Vagina (tissue), 2 donors: ENCODE data around the gene COPZ1.

ENCODE experiments used
- CTCF ChIP-seq, 3 experiments: fragments of 450-650 bp in 2 of 3; fragments of 200-600 bp in 1 of 3; sonication (generic) in 1 of 3; IDR thresholded peaks; one replicate each; pipeline ENCODE4 v1.5.1; 2017 to 2019; ENCODE audit warnings: antibody characterized with exemption in 3 of 3, mild to moderate bottlenecking in 2 of 3, moderate library complexity in 2 of 3
- POLR2A ChIP-seq, 2 donors: fragments of 450-650 bp; IDR thresholded peaks; one replicate each; pipeline ENCODE4 v1.6.1; 2017; ENCODE audit warnings: antibody characterized with exemption in 2 of 2, mild to moderate bottlenecking in 2 of 2, moderate library complexity in 2 of 2
- POLR2AphosphoS5 ChIP-seq, 2 donors: sonication (generic); formaldehyde crosslinking; IDR thresholded peaks; one replicate each; pipeline ENCODE4 v1.9.0; 2017; ENCODE audit warnings: antibody characterized with exemption in 2 of 2, mild to moderate bottlenecking in 2 of 2, low read depth in 1 of 2; ENCODE audit not compliant: insufficient read depth in 1 of 2

DNA sequence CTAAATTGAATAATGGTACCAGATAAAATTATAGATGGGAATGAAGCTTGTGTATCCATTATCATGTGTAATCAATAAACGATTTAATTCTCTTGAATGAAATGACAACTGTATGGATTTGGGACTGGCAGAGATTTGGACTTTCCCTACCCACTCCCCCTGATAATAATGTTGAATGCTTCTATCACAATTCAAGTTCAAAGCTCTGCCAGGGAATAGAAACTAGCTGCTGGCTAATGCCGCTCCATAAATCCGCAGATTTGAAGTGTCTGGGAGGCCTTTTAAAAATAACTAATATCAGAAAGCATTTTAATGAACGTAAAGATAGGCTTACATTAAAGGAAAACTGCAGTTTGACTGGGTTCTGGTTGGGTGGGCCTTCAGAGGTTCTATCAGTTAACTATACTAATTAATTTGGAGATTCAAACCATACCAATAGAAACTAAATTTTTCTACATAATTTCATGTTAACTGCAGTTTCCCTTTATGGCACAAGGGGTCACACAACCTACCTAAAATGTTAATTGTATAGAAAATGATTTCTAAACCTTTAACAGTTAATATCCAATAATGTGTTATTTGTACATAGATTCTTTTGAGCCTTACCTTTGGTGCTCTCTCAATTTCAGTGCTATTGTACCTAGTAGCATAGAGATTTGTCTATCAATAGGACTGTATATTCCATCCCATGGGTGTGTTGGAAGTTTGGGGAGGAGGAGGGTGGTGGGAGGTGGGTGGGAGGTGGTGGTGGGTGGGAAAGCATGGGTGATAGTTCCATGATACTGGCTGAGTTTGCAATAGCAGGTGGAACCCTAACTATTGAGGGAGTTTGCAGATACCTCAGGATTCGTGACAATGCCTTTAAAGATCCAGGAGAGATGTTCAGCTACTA lies 39.5 kb upstream of the COPZ1 start:
- TF ChIP-seq CTCF (IDR thresholded peaks at IDR 0.05) (no peak), POLR2A (IDR thresholded peaks at IDR 0.05) (no peak), POLR2AphosphoS5 (IDR thresholded peaks at IDR 0.05; ENCODE audit: insufficient read depth in 1 of 2, low read depth in 1 of 2) (no peak)
